IMR-90 (cell line): ENCODE data around the gene ZMIZ1. TPM values are rescaled to one million over a fixed set of nuclear protein-coding genes. Genes with fewer than 3 reads are reported as not detected.

Experiments
- ATAC-seq: fragments of 200-7000 bp; cut with Tn5 transposase; 2 replicates; pipeline ENCODE4 v1.9.1; 2020; ENCODE audit warnings: low read depth, mild to moderate bottlenecking, moderate library complexity
- BruUV-seq: library from RNA; stranded (reverse); fragments of 400-500 nt; replicated peaks from 2 replicates; lab custom pipeline; 2021; lab: Mats Ljungman, UMichigan
- CTCF ChIA-PET: fragments of 300-600 bp; formaldehyde crosslinking; extraction: SDS; loops from one replicate; lab custom pipeline; 2021; ENCODE audit warnings: antibody characterized with exemption; lab: Yijun Ruan, JAX
- POLR2A ChIA-PET: fragments of 300-600 bp; sonication (Branson Sonifier 250); formaldehyde crosslinking; loops from one replicate; lab custom pipeline; 2022; ENCODE audit warnings: antibody characterized with exemption; ENCODE audit not compliant: unreplicated experiment; lab: Charles Lee
- DNase-seq: peaks from one replicate; pipeline ENCODE4 v3.0.0; 2013
- H2AFZ ChIP-seq: replicated peaks from 2 replicates; pipeline ENCODE3; 2013; ENCODE audit warnings: low read length, mild to moderate bottlenecking; ENCODE audit not compliant: poor library complexity
- H2AK5ac ChIP-seq: 2 replicates; pipeline ENCODE4 v1.6.1; 2013; ENCODE audit warnings: low read depth, low read length, inconsistent platforms
- H2AK9ac ChIP-seq: replicated peaks from 2 replicates; pipeline ENCODE3; 2013; ENCODE audit warnings: mild to moderate bottlenecking, low read depth, low read length, moderate library complexity; ENCODE audit not compliant: poor library complexity
- H2BK120ac ChIP-seq: 2 replicates; pipeline ENCODE4 v1.6.1; 2013; ENCODE audit warnings: low read depth, low read length, inconsistent platforms
- H2BK15ac ChIP-seq: 3 replicates; pipeline ENCODE4 v1.6.1; 2013; ENCODE audit warnings: low read depth, low read length, inconsistent platforms
- H2BK20ac ChIP-seq: 2 replicates; pipeline ENCODE4 v1.6.1; 2013; ENCODE audit warnings: low read depth, mild to moderate bottlenecking, inconsistent platforms, low read length, moderate library complexity
- H2BK5ac ChIP-seq: 2 replicates; pipeline ENCODE4 v1.6.1; 2013; ENCODE audit warnings: mild to moderate bottlenecking, low read depth, low read length, inconsistent platforms; ENCODE audit not compliant: poor library complexity, severe bottlenecking
- H3K14ac ChIP-seq: replicated peaks from 2 replicates; pipeline ENCODE4 v1.6.1; 2013; ENCODE audit warnings: low read depth, low read length, inconsistent platforms
- H3K18ac ChIP-seq: 2 replicates; pipeline ENCODE4 v1.6.1; 2013; ENCODE audit warnings: low read depth, low read length, control low read depth
- H3K23ac ChIP-seq: 2 replicates; pipeline ENCODE4 v1.6.1; 2013; ENCODE audit warnings: low read depth, low read length, inconsistent platforms
- H3K27ac ChIP-seq: 2 replicates; pipeline ENCODE4 v1.5.1; 2013; ENCODE audit warnings: mild to moderate bottlenecking, control low read depth, low read length; ENCODE audit not compliant: insufficient read depth
- H3K27me3 ChIP-seq: 2 replicates; pipeline ENCODE4 v1.6.1; 2013; ENCODE audit warnings: low read length; ENCODE audit not compliant: control insufficient read depth, insufficient read depth
- H3K36me3 ChIP-seq: 2 replicates; pipeline ENCODE4 v1.6.1; 2013; ENCODE audit warnings: low read length, mixed read lengths; ENCODE audit not compliant: control insufficient read depth, insufficient read depth
- H3K4ac ChIP-seq: 2 replicates; pipeline ENCODE4 v1.6.1; 2013; ENCODE audit warnings: low read depth, low read length, inconsistent platforms
- H3K4me1 ChIP-seq: 2 replicates; pipeline ENCODE4 v1.6.1; 2013; ENCODE audit warnings: low read length, mixed read lengths; ENCODE audit not compliant: control insufficient read depth, insufficient read depth
- H3K4me2 ChIP-seq: 2 replicates; pipeline ENCODE4 v1.6.1; 2013; ENCODE audit warnings: low read depth, mild to moderate bottlenecking, control low read depth, low read length, moderate library complexity
- H3K4me3 ChIP-seq: 2 replicates; pipeline ENCODE4 v1.5.1; 2013; ENCODE audit warnings: low read depth, mild to moderate bottlenecking, control low read depth, low read length, moderate library complexity; ENCODE audit not compliant: insufficient read depth
- H3K56ac ChIP-seq: 2 replicates; pipeline ENCODE4 v1.6.1; 2013; ENCODE audit warnings: low read length, inconsistent platforms; ENCODE audit not compliant: insufficient read depth; ENCODE audit errors: extremely low read depth
- H3K79me1 ChIP-seq, 2 experiments: 2 replicates each; pipeline ENCODE4 v1.6.1; 2013; ENCODE audit warnings: low read length in 2 of 2, inconsistent platforms in 1 of 2, low read depth in 1 of 2
- H3K9ac ChIP-seq: 2 replicates; pipeline ENCODE4 v1.6.1; 2013; ENCODE audit warnings: low read depth, low read length, control low read depth
- H3K9me1 ChIP-seq: 2 replicates; pipeline ENCODE4 v1.6.1; 2013; ENCODE audit warnings: low read length, inconsistent platforms; ENCODE audit not compliant: insufficient read depth
- H3K9me3 ChIP-seq: 2 replicates; pipeline ENCODE4 v1.6.1; 2013; ENCODE audit warnings: low read length; ENCODE audit not compliant: control insufficient read depth, insufficient read depth
- H4K20me1 ChIP-seq: 2 replicates; pipeline ENCODE4 v1.6.1; 2013; ENCODE audit warnings: low read length, inconsistent platforms; ENCODE audit not compliant: insufficient read depth
- H4K5ac ChIP-seq: 2 replicates; pipeline ENCODE4 v1.6.1; 2013; ENCODE audit warnings: mild to moderate bottlenecking, low read depth, low read length, control low read depth
- H4K8ac ChIP-seq, 2 experiments: 2 replicates each; pipeline ENCODE4 v1.6.1; 2013; ENCODE audit warnings: low read depth in 2 of 2, low read length in 2 of 2, control low read depth in 1 of 2, inconsistent platforms in 1 of 2
- H4K91ac ChIP-seq: 2 replicates; pipeline ENCODE4 v1.6.1; 2013; ENCODE audit warnings: low read depth, low read length, inconsistent platforms; ENCODE audit not compliant: insufficient read depth
- CEBPB ChIP-seq: IDR thresholded peaks from 2 replicates; pipeline ENCODE4 v1.6.1; 2012; ENCODE audit warnings: low read depth, low read length, improper control_type of control experiment
- RFX5 ChIP-seq: IDR thresholded peaks from 2 replicates; pipeline ENCODE4 v1.8.0; 2012; ENCODE audit warnings: low read depth, mild to moderate bottlenecking, low read length, moderate library complexity
- WGBS, 2 experiments: methylation state at CpG; one replicate each; pipeline versions ENCODE4 v1.1.5 to v1.1.7; 2013; ENCODE audit warnings: missing lambda C conversion rate in 2 of 2; ENCODE audit not compliant: insufficient read length in 1 of 2; ENCODE audit errors: extremely low coverage in 2 of 2; 5-methylcytosine and 5-hydroxymethylcytosine counted together
- dilution Hi-C: fragments of 300-500 bp; cut with HindIII; formaldehyde crosslinking; loops from one replicate; pipeline ENCODE4 v1.14.3; 2018; ENCODE audit warnings: low sequenced_read_pairs; ENCODE audit not compliant: unreplicated experiment
- in situ Hi-C: fragments of 300-500 bp; cut with MboI; formaldehyde crosslinking; loops from 3 replicates; pipeline ENCODE4 v1.14.3; 2019; ENCODE audit warnings: low sequenced_read_pairs, inconsistent platforms, mixed read lengths
- intact Hi-C: fragments of 100-400 bp; cut with micrococcal nuclease; formaldehyde crosslinking; loops from 2 replicates; pipeline ENCODE4 v1.10.0; 2022
- polyA plus RNA-seq, 3 experiments: library from polyadenylated mRNA; depleted of rRNA; stranded (reverse); fragments of >200 nt; gene quantifications; 2 replicates each; pipeline ENCODE4 v1.2.3, GENCODE V29; 2012; ENCODE audit warnings: low replicate concordance in 1 of 3
- total RNA-seq: library from RNA; depleted of rRNA; stranded (reverse); fragments of >200 nt; gene quantifications from 2 replicates; pipeline ENCODE4 v1.2.3, GENCODE V29; 2012

The ZMIZ1 gene
- total and polyA plus RNA-seq, 2 of the 4 experiments (the other 2 are of a cell fraction) = 6.6 to 48.7 TPM

DNA sequence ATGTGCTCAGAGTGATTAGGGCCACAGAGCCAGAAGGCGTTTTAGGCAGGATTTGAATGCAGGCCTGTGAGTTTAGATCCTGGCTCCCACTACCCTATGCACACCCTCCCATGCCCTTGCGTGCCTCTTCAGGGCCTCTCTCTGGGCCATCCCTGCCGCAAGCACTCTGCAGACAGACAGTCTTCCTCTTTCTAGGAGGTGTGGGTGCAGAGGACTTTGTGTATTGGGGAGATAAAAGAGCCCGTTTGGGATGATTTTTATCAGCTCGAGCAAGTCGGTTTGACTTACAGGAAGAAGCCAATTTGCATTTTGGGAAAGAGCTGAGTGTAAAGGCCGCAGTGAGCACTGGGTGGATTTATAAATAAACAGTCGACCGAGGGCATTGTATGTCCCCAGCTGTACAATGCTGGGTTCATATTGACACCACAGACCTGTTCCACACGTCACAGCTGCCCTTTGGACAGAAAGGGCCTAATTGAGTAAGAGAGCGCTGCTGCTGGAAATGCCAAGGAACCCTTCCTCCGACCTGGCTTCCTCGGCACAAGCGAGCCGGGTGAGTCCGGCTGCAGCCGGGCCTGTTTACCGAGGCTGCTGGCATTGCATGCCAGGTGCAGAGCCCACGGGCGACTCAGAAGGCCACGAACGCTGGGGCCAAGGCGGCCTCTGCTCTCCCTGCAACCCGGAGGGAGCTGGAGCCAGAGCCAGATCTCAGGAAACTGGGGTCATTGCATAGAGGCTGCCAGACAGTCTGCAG, 25.1 kb downstream of the ZMIZ1 start:
- Histone ChIP-seq H3K4me3 (no peak overlapping the region), H2BK5ac (peak overlapping the region; percentile 64), H3K4me2 (peak overlapping the region; percentile 12), H3K36me3 (peaks cover 17% of the 10 kb centered on the region; the same call in 1 of the 2 replicates), H4K8ac (peak overlapping the region; percentile 27 to 73; a peak in 3 of 4 replicates), H3K14ac (peak overlapping the region; percentile 91), H3K18ac (peak overlapping the region; percentile 4; the same call in 1 of the 2 replicates), H3K9me1 (peaks cover 78% of the 10 kb centered on the region), H2AK5ac (peak overlapping the region; percentile 72), H3K9me3 (no peaks in the 10 kb centered on the region), H2BK15ac (peak overlapping the region; percentile 48; the same call in 1 of the 3 replicates), H2BK120ac (peak overlapping the region; percentile 74), H3K4me1 (peaks cover 62% of the 10 kb centered on the region), H3K79me1 (peaks cover 12 to 95% of the 10 kb centered on the region in 2 experiments; a peak in 3 of 4 replicates), H2AFZ (peak overlapping the region; percentile 13), H4K91ac (peak overlapping the region; percentile 79), H3K56ac (0 out of 2 replicates have a peak overlapping the region, but pooled peaks have one; percentile 1), H3K9ac (0 out of 2 replicates have a peak overlapping the region, but pooled peaks have one; percentile 3), H2BK20ac (0 out of 2 replicates have a peak overlapping the region, but pooled peaks have one; percentile 3), H3K27ac (peak overlapping the region; percentile 78), H4K5ac (no peak overlapping the region), H3K23ac (peak overlapping the region; percentile 79), H3K27me3 (no peaks in the 10 kb centered on the region), H4K20me1 (peaks cover 99% of the 10 kb centered on the region), H2AK9ac (peak overlapping the region; percentile 66), H3K4ac (peak overlapping the region; percentile 78)
- intact Hi-C loops = no loop called here
- ChIA-PET POLR2A (interaction anchor here (0.5 kb wide), 1 partner anchor 11 kb away, joined by 4 read pairs; no protein-coding TSS in a partner anchor), CTCF (no interaction called here)
- no TSS peak for BruUV-seq
- DNase-seq (peak; percentile 81), ATAC-seq (peak; percentile 50)
- dilution Hi-C loops = no loop called here
- TF ChIP-seq RFX5 (no peak), CEBPB (peak; percentile 66)
- WGBS, 2 experiments = 37% methylated on average over 20 of the region's 24 CpGs; no CpG with 5 or more reads in 1 of the 2 experiments
- in situ Hi-C loops = no loop called here
